Neural cell (in vitro differentiated cells): Measurements from ENCODE around the gene RCVRN. TPM values are rescaled to one million over a fixed set of nuclear protein-coding genes. Genes with fewer than 3 reads are reported as not detected.
"Not testable (repeated sequence)": the region's sequence is repeated elsewhere in the genome, so short reads cannot be mapped to it uniquely, and the experiment has no call there.

Experiments
- H2AFZ ChIP-seq: fragments of 200-600, 300-800 bp; sonication (generic), shearing (Covaris generic); 2 replicates; pipeline ENCODE4 v1.6.0; 2014; ENCODE audit warnings: low read depth, mild to moderate bottlenecking, antibody characterized with exemption, low read length, moderate library complexity
- H3F3A ChIP-seq: fragments of 200-600 bp; shearing (Covaris generic); 2 replicates; pipeline ENCODE4 v1.6.1; 2016; ENCODE audit warnings: mild to moderate bottlenecking, moderate library complexity, mixed read lengths, antibody characterized with exemption, low read length; ENCODE audit not compliant: insufficient read depth, poor library complexity, severe bottlenecking
- H3K27ac ChIP-seq: fragments of 200-600, 300-800 bp; sonication (generic), shearing (Covaris generic); 2 replicates; pipeline ENCODE4 v1.5.1; 2014; ENCODE audit warnings: mild to moderate bottlenecking, low read length, moderate library complexity
- H3K27me3 ChIP-seq: fragments of 300-800, 200-600 bp; sonication (generic), shearing (Covaris generic); 2 replicates; pipeline ENCODE4 v1.6.0; 2014; ENCODE audit warnings: mild to moderate bottlenecking, low read depth, low read length, moderate library complexity; ENCODE audit not compliant: insufficient read depth
- H3K36me3 ChIP-seq: fragments of 300-800, 200-600 bp; sonication (generic), shearing (Covaris generic); 2 replicates; pipeline ENCODE4 v1.5.1; 2014; ENCODE audit warnings: mild to moderate bottlenecking, antibody characterized with exemption, low read length, moderate library complexity; ENCODE audit not compliant: insufficient read depth
- H3K4me2 ChIP-seq: fragments of 300-800, 200-600 bp; sonication (generic), shearing (Covaris generic); 2 replicates; pipeline ENCODE4 v1.6.0; 2014; ENCODE audit warnings: mild to moderate bottlenecking, low read length
- H3K4me3 ChIP-seq: fragments of 300-800, 200-600 bp; sonication (generic), shearing (Covaris generic); 2 replicates; pipeline ENCODE4 v1.5.1; 2014; ENCODE audit warnings: mild to moderate bottlenecking, low read length, moderate library complexity
- H3K79me2 ChIP-seq: fragments of 200-600 bp; shearing (Covaris generic); replicated peaks from 2 replicates; pipeline ENCODE4 v1.6.0; 2014; ENCODE audit warnings: mild to moderate bottlenecking, low read length, moderate library complexity; ENCODE audit not compliant: insufficient read depth
- H3K9ac ChIP-seq: fragments of 300-800, 200-600 bp; sonication (generic), shearing (Covaris generic); 2 replicates; pipeline ENCODE4 v1.6.1; 2016; ENCODE audit warnings: mild to moderate bottlenecking, low read length, mixed read lengths
- H3K9me2 ChIP-seq: fragments of 200-600 bp; shearing (Covaris generic); 2 replicates; pipeline ENCODE4 v1.6.1; 2016; ENCODE audit warnings: mild to moderate bottlenecking, low read length, mixed read lengths; ENCODE audit not compliant: insufficient read depth
- H3K9me3 ChIP-seq: fragments of 200-600, 300-800 bp; sonication (generic), shearing (Covaris generic); 2 replicates; pipeline ENCODE4 v1.6.1; 2016; ENCODE audit warnings: mild to moderate bottlenecking, mixed run types, low read length, moderate library complexity, mixed read lengths
- H4K20me1 ChIP-seq: fragments of 200-600 bp; shearing (Covaris generic); 2 replicates; pipeline ENCODE4 v1.6.1; 2016; ENCODE audit warnings: mild to moderate bottlenecking, mixed run types; ENCODE audit not compliant: insufficient read depth
- EP300 ChIP-seq: fragments of 450-650 bp; conservative IDR thresholded peaks from 2 replicates; pipeline ENCODE4 v1.6.1; 2014; ENCODE audit warnings: antibody characterized with exemption, mild to moderate bottlenecking, moderate library complexity; ENCODE audit not compliant: poor library complexity, severe bottlenecking
- EZH2 ChIP-seq: fragments of 200-600, 300-800 bp; shearing (Covaris generic), sonication (generic); IDR thresholded peaks from 2 replicates; pipeline ENCODE4 v1.6.1; 2014; ENCODE audit warnings: antibody characterized with exemption, low read length, borderline replicate concordance, mild to moderate bottlenecking; ENCODE audit not compliant: insufficient read depth, poor library complexity, severe bottlenecking
- POLR2AphosphoS5 ChIP-seq: IDR thresholded peaks from 2 replicates; pipeline ENCODE4 v1.6.1; 2012
- RAD21 ChIP-seq: fragments of 450-650 bp; conservative IDR thresholded peaks from 2 replicates; pipeline ENCODE4 v1.6.1; 2014; ENCODE audit warnings: antibody characterized with exemption, mild to moderate bottlenecking, moderate library complexity
- REST ChIP-seq: IDR thresholded peaks from 2 replicates; pipeline ENCODE4 v1.6.1; 2012; ENCODE audit warnings: borderline replicate concordance
- SMC3 ChIP-seq: fragments of 450-650 bp; conservative IDR thresholded peaks from 2 replicates; pipeline ENCODE4 v1.6.1; 2014; ENCODE audit warnings: antibody characterized with exemption, mild to moderate bottlenecking, moderate library complexity; ENCODE audit not compliant: poor library complexity
- polyA plus RNA-seq: library from polyadenylated mRNA; depleted of rRNA; stranded (reverse); fragments of >200 nt; gene quantifications from 2 replicates; pipeline ENCODE4 v1.2.3, GENCODE V29; 2014

Gene RCVRN
- polyA plus RNA-seq, 1 donor from 2014 or later = 1.1 TPM

GRCh38 chr17:9922012-9922848, 17.2 kb upstream of the RCVRN start:
- H3K27me3 ChIP-seq = no peaks in the 10 kb centered on the region
- H3F3A ChIP-seq = no peaks in the 10 kb centered on the region
- no peaks in the 10 kb centered on the region for H3K79me2 ChIP-seq
- no peak overlapping the region for H3K4me2 ChIP-seq
- no peaks in the 10 kb centered on the region for H3K9me3 ChIP-seq
- H3K9ac ChIP-seq = no peak overlapping the region
- no peak overlapping the region for H3K4me3 ChIP-seq
- no peaks in the 10 kb centered on the region for H3K36me3 ChIP-seq
- TF ChIP-seq EZH2 = no peak
- no peak overlapping the region for H2AFZ ChIP-seq
- no peaks in the 10 kb centered on the region for H4K20me1 ChIP-seq
- H3K9me2 ChIP-seq = no peaks in the 10 kb centered on the region
- H3K27ac ChIP-seq = no peak overlapping the region

GRCh38 chr17:9921216-9921615, 16.1 kb upstream of the RCVRN start:
- not testable (repeated sequence) for H3K4me3 ChIP-seq, H4K20me1 ChIP-seq, H2AFZ ChIP-seq, H3K79me2 ChIP-seq, H3K4me2 ChIP-seq, H3K27ac ChIP-seq, H3K9ac ChIP-seq, H3K27me3 ChIP-seq, H3K9me3 ChIP-seq, H3K9me2 ChIP-seq, H3K36me3 ChIP-seq, H3F3A ChIP-seq

GRCh38 chr17:9918804-9919352, 13.8 kb upstream of the RCVRN start:
- H3K9me2 ChIP-seq = no peaks in the 10 kb centered on the region
- H3K79me2 ChIP-seq = no peaks in the 10 kb centered on the region
- H3K9ac ChIP-seq = no peak overlapping the region
- H3K4me3 ChIP-seq = no peak overlapping the region
- no peak overlapping the region for H2AFZ ChIP-seq
- no peaks in the 10 kb centered on the region for H3F3A ChIP-seq
- H4K20me1 ChIP-seq = no peaks in the 10 kb centered on the region
- TF ChIP-seq REST = no peak
- no peak for TF ChIP-seq EP300
- TF ChIP-seq SMC3 = no peak
- no peak for TF ChIP-seq POLR2AphosphoS5
- TF ChIP-seq RAD21 = no peak
- no peak overlapping the region for H3K27ac ChIP-seq
- no peaks in the 10 kb centered on the region for H3K36me3 ChIP-seq
- no peaks in the 10 kb centered on the region for H3K9me3 ChIP-seq
- no peak overlapping the region for H3K4me2 ChIP-seq
- H3K27me3 ChIP-seq = no peaks in the 10 kb centered on the region
